ENCODE results near the gene DAB2. TPM values are rescaled to one million over a fixed set of nuclear protein-coding genes. Genes with fewer than 3 reads are reported as not detected.

Gene DAB2
- total and polyA plus RNA-seq, 2 of the 8 experiments (the other 6 are each of a cell fraction or from before 2014, with no cell fraction given), result 2.6 to 4.9 TPM

- no peak overlapping the region for H3K4me2 ChIP-seq (ENCODE audit: insufficient read depth in 1 of 2, low read depth in 2 of 2, low read length in 2 of 2)
- TF ChIP-seq SUZ12 (IDR thresholded peaks at IDR 0.05; ENCODE audit: low read length) (no peak), TAF1 (IDR thresholded peaks at IDR 0.05; ENCODE audit: low read depth, low read length) (no peak), TEAD4 (IDR thresholded peaks at IDR 0.05; ENCODE audit: low read depth, low read length) (no peak), SP1 (IDR thresholded peaks at IDR 0.05; ENCODE audit: low read depth, low read length) (no peak), EZH2 (IDR thresholded peaks at IDR 0.05; ENCODE audit: low read depth, low read length, severe bottlenecking) (no peak), TCF12 (IDR thresholded peaks at IDR 0.05; ENCODE audit: low read depth, low read length) (no peak), RBBP5 (IDR thresholded peaks at IDR 0.05; ENCODE audit: borderline replicate concordance, low read depth, low read length) (no peak), NANOG (IDR thresholded peaks at IDR 0.05; ENCODE audit: insufficient read depth, low read depth, low read length, poor library complexity, severe bottlenecking) (no peak), SP4 (IDR thresholded peaks at IDR 0.05; ENCODE audit: low read length) (no peak), BACH1 (IDR thresholded peaks at IDR 0.05; ENCODE audit: low read length) (no peak), EGR1 (IDR thresholded peaks at IDR 0.05; ENCODE audit: borderline replicate concordance, low read depth, low read length) (no peak), JUN (IDR thresholded peaks at IDR 0.05; ENCODE audit: low read depth, low read length) (no peak), GABPA (IDR thresholded peaks at IDR 0.05; ENCODE audit: borderline replicate concordance, insufficient read depth, low read length) (no peak)
- TF ChIP-seq, protein P1, sequence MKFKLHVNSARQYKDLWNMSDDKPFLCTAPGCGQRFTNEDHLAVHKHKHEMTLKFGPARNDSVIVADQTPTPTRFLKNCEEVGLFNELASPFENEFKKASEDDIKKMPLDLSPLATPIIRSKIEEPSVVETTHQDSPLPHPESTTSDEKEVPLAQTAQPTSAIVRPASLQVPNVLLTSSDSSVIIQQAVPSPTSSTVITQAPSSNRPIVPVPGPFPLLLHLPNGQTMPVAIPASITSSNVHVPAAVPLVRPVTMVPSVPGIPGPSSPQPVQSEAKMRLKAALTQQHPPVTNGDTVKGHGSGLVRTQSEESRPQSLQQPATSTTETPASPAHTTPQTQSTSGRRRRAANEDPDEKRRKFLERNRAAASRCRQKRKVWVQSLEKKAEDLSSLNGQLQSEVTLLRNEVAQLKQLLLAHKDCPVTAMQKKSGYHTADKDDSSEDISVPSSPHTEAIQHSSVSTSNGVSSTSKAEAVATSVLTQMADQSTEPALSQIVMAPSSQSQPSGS (IDR thresholded peaks at IDR 0.05; ENCODE audit: low read length), result no peak
Observed at GRCh38 chr5:39409033-39409432, 15.7 kb downstream of the DAB2 start.

More at GRCh38 chr5:39409033-39409432, 15.7 kb downstream of the DAB2 start:
- 88% methylated on average over 1 of the region's 1 CpG; no CpG with 5 or more reads in 1 of the 2 experiments for WGBS, 2 experiments (ENCODE audit: extremely low coverage in 1 of 2, insufficient coverage in 1 of 2, insufficient read length in 1 of 2, insufficient replicate concordance in 2 of 2, low coverage in 1 of 2, low lambda C conversion rate in 2 of 2, missing lambda C conversion rate in 1 of 2)
- CTCF ChIA-PET (ENCODE audit: partially characterized antibody), result interaction anchor here (1.3 kb wide), 1 partner anchor 15 kb away, joined by 5 read pairs; no protein-coding TSS in a partner anchor
- Histone ChIP-seq H2AK5ac (ENCODE audit: low read depth, low read length) (no peak overlapping the region), H3K18ac (ENCODE audit: extremely low read depth, low read length) (no peak overlapping the region), H4K8ac (ENCODE audit: extremely low read depth, insufficient read depth, low read length) (no peak overlapping the region), H3K27me3 (replicated peaks in 1 of 4; ENCODE audit: control insufficient read depth in 3 of 4, extremely low read depth in 1 of 4, insufficient read depth in 3 of 4, low read length in 3 of 4) (no peaks in the 10 kb centered on the region), H2BK20ac (ENCODE audit: low read length) (no peak overlapping the region), H3K14ac (ENCODE audit: insufficient read length) (no peak overlapping the region), H4K5ac (ENCODE audit: insufficient read length, low read depth, low read length) (no peak overlapping the region), H4K20me1 (replicated peaks in 1 of 2; ENCODE audit: control insufficient read depth in 1 of 2, insufficient read depth in 2 of 2, low read length in 2 of 2) (no peaks in the 10 kb centered on the region), H3K79me2 (ENCODE audit: control insufficient read depth in 1 of 2, insufficient read depth in 2 of 2, low read length in 2 of 2) (no peaks in the 10 kb centered on the region), H3K4me3 (ENCODE audit: extremely low read depth in 1 of 4, insufficient read depth in 2 of 4, low read depth in 3 of 4, low read length in 4 of 4) (no peak overlapping the region), H2BK5ac (ENCODE audit: low read depth, low read length) (no peak overlapping the region), H3K79me1 (ENCODE audit: low read depth, low read length) (no peaks in the 10 kb centered on the region), H3K23ac (ENCODE audit: insufficient read length) (no peak overlapping the region), H3K4ac (replicated peaks; ENCODE audit: insufficient read length, low read depth, low read length) (no peak overlapping the region), H3K9ac (replicated peaks in 1 of 4; ENCODE audit: extremely low read depth in 1 of 4, low read depth in 3 of 4, low read length in 3 of 4) (no peak overlapping the region), H2BK120ac (replicated peaks; ENCODE audit: low read depth, low read length) (no peak overlapping the region), H3K23me2 (ENCODE audit: low read depth, low read length) (no peaks in the 10 kb centered on the region), H2BK15ac (ENCODE audit: low read length) (no peak overlapping the region), H2BK12ac (ENCODE audit: low read depth, low read length) (no peak overlapping the region), H3K27ac (ENCODE audit: low read depth, low read length) (no peak overlapping the region), H4K91ac (replicated peaks; ENCODE audit: insufficient read length, low read length) (no peak overlapping the region), H2AFZ (ENCODE audit: low read length) (no peak overlapping the region), H3K36me3 (ENCODE audit: control insufficient read depth in 2 of 4, insufficient read depth in 4 of 4, low read length in 3 of 4) (no peaks in the 10 kb centered on the region), H3K9me3 (ENCODE audit: insufficient read depth in 2 of 2, low read depth in 1 of 2, low read length in 1 of 2) (no peaks in the 10 kb centered on the region), H3K56ac (replicated peaks; ENCODE audit: insufficient read length, low read depth, low read length) (no peak overlapping the region), H3K4me1 (replicated peaks in 1 of 4; ENCODE audit: control insufficient read depth in 3 of 4, insufficient read depth in 4 of 4, low read length in 3 of 4) (peaks cover 0 to 5% (median 2%) of the 10 kb centered on the region in 4 experiments; a peak in 3 of 7 replicates)
- POLR2A ChIA-PET (ENCODE audit: partially characterized antibody), result interaction anchor here (0.5 kb wide), 1 partner anchor 13 kb away, joined by 3 read pairs; no protein-coding TSS in a partner anchor
- FAIRE-seq (no peak), DNase-seq (ENCODE audit: low read depth in 1 of 2, low spot score in 2 of 2) (no peak)
